Left lung (tissue), 10 donors: ENCODE measurements around the gene DDX3X. TPM values are rescaled to one million over a fixed set of nuclear protein-coding genes. Genes with fewer than 3 reads are reported as not detected.

ENCODE experiments used
- ATAC-seq: fragments of 200-7000 bp; cut with Tn5 transposase; one replicate; pipeline ENCODE4 v1.9.1; 2020; ENCODE audit warnings: moderate library complexity
- DNase-seq, 4 donors: peaks; one replicate each; pipeline ENCODE4 v3.0.0-alpha.2; 2013 to 2020
- H3K27ac ChIP-seq, 2 donors: fragments of 200-600 bp; sonication (generic) in 1 of 2; one replicate each; pipeline versions ENCODE4 v1.5.0 to v1.8.0; 2020 to 2021
- H3K27me3 ChIP-seq, 2 donors: fragments of 200-600 bp; sonication (generic) in 1 of 2; one replicate each; pipeline versions ENCODE4 v1.5.0 to v1.8.0; 2020 to 2021
- H3K36me3 ChIP-seq, 2 donors: fragments of 200-600 bp; sonication (generic) in 1 of 2; one replicate each; pipeline versions ENCODE4 v1.5.0 to v1.8.0; 2020 to 2021
- H3K4me1 ChIP-seq, 2 donors: fragments of 200-600 bp; one replicate each; pipeline ENCODE4 v1.8.0; 2021
- H3K4me3 ChIP-seq, 2 donors: fragments of 200-600 bp; sonication (generic) in 1 of 2; one replicate each; pipeline versions ENCODE4 v1.5.0 to v1.8.0; 2020 to 2021; ENCODE audit warnings: mild to moderate bottlenecking in 1 of 2
- H3K9me3 ChIP-seq, 2 donors: fragments of 200-600 bp; sonication (generic) in 1 of 2; one replicate each; pipeline versions ENCODE4 v1.5.0 to v1.8.0; 2020 to 2021
- CTCF ChIP-seq, 2 donors: fragments of 200-600 bp; sonication (generic) in 1 of 2; IDR thresholded peaks; one replicate each; pipeline versions ENCODE4 v1.5.0 to v1.8.0; 2021; ENCODE audit warnings: antibody characterized with exemption in 2 of 2
- intact Hi-C, 2 donors: fragments of 100-400 bp; cut with DNase I; formaldehyde crosslinking; loops; one replicate each; pipeline versions ENCODE4 v1.11.2 to v1.14.2; 2022
- polyA plus RNA-seq, 6 donors: library from polyadenylated mRNA; unstranded; fragments of 120-200 nt; gene quantifications; one replicate each; pipeline ENCODE4 v1.2.1, GENCODE V29; 2013; ENCODE audit not compliant: insufficient read length in 6 of 6
- total RNA-seq, 2 donors: library from RNA; stranded (reverse); fragmentation: NEBNext Ultra II Directional; extraction: Animal tissue kit (Norgen Biotek cat#: 25700); gene quantifications; one replicate each; pipeline ENCODE4 v1.2.1, GENCODE V29; 2021
- donor health status: DM: no; HTN: yes; CAD: no.
- donor health status: DM: no; HTN: no; CAD: no.

DDX3X gene
- total and polyA plus RNA-seq, 8 donors: 239 to 360 (median 266) TPM

GRCh38 chrX:41373989-41374606 lies 40.1 kb downstream of the DDX3X start:
- no peaks in the 10 kb centered on the region for H3K9me3 ChIP-seq
- H3K27me3 ChIP-seq: no peaks in the 10 kb centered on the region
- DNase-seq (no peak), ATAC-seq (no peak)
- no peak overlapping the region for H3K27ac ChIP-seq
- no peak for TF ChIP-seq CTCF (IDR thresholded peaks at IDR 0.05)
- H3K36me3 ChIP-seq: no peaks in the 10 kb centered on the region
- intact Hi-C loops: no loop called here
- no peaks in the 10 kb centered on the region for H3K4me1 ChIP-seq
- H3K4me3 ChIP-seq: no peak overlapping the region

GRCh38 chrX:41377624-41378023 lies 43.7 kb downstream of the DDX3X start:
- intact Hi-C loops: no loop called here
- no peak for TF ChIP-seq CTCF (IDR thresholded peaks at IDR 0.05)
- no peak for ATAC-seq

GRCh38 chrX:41381685-41382084 lies 47.7 kb downstream of the DDX3X start:
- no peaks in the 10 kb centered on the region for H3K9me3 ChIP-seq
- intact Hi-C loops: no loop called here
- no peak for TF ChIP-seq CTCF (IDR thresholded peaks at IDR 0.05)
- H3K4me3 ChIP-seq: no peak overlapping the region
- peak overlapping the region in 1 of 2 donors; percentile 50 for H3K27ac ChIP-seq
- peaks cover 0 to 12% of the 10 kb centered on the region in 2 donors for H3K4me1 ChIP-seq
- DNase-seq (peak in 1 of 4 donors; percentile 69), ATAC-seq (peak; percentile 63)
- H3K36me3 ChIP-seq: no peaks in the 10 kb centered on the region
- no peaks in the 10 kb centered on the region for H3K27me3 ChIP-seq

More at GRCh38 chrX:41377624-41378023, 43.7 kb downstream of the DDX3X start:
- no peak for DNase-seq
- no peaks in the 10 kb centered on the region for H3K27me3 ChIP-seq
- H3K9me3 ChIP-seq: no peaks in the 10 kb centered on the region
- H3K36me3 ChIP-seq: no peaks in the 10 kb centered on the region
- H3K4me1 ChIP-seq: no peaks in the 10 kb centered on the region
- no peak overlapping the region for H3K27ac ChIP-seq
- H3K4me3 ChIP-seq: no peak overlapping the region

GRCh38 chrX:41382714-41383645 lies 49.0 kb downstream of the DDX3X start:
- Histone ChIP-seq H3K36me3 (no peaks in the 10 kb centered on the region), H3K27me3 (no peaks in the 10 kb centered on the region), H3K9me3 (no peaks in the 10 kb centered on the region), H3K27ac (peak overlapping the region; percentile 39 to 61), H3K4me3 (no peak overlapping the region), H3K4me1 (peaks cover 0 to 12% of the 10 kb centered on the region in 2 donors)
- no peak for TF ChIP-seq CTCF (IDR thresholded peaks at IDR 0.05)
- ATAC-seq (peak; percentile 43), DNase-seq (no peak)
- intact Hi-C loops: no loop called here
